ENCODE results near the gene RBM12. TPM values are rescaled to one million over a fixed set of nuclear protein-coding genes. Genes with fewer than 3 reads are reported as not detected.

The RBM12 gene
- total RNA-seq, 1 donor = 62.6 TPM

DNA sequence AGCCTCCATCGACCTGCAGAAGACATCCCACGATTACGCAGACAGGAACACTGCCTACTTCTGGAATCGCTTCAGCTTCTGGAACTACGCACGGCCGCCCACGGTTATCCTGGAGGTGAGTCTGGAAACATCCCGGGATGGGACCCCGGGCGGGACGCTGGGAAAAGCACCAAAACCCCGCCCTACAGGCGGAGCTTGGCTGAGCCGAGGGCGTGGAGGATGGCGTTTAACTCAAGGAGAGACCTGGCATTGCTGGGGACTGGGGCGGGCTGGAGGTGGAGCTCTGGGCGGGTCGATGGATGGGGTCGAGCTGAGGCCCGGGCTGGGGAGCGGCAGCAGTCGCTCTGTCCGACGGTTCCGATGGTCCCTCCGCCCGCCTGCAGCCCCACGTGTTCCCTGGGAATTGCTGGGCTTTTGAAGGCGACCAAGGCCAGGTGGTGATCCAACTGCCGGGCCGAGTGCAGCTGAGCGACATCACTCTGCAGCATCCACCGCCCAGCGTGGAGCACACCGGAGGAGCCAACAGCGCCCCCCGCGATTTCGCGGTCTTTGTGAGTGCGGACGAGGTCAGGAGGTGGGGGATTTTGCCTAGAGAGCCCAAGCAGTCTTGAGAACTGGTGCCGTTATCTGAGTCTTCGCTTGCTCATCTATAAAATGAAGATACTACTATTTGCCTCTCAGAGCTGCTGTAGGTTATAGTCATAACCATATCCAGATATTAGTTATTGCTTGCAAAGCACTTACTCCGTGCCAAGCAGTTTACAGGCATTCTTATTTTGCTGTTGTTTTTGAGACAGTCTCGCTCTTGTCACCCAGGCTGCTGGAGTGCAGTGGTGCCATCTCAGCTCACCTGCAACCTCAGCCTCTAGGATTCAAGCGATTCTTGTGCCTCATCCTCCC, 45.3 kb downstream of the RBM12 start:
- Histone ChIP-seq H2AFZ (ENCODE audit: low read length) (peak overlapping the region; percentile 74), H3K4me2 (ENCODE audit: insufficient read depth, low read length) (peak overlapping the region; percentile 87), H3K27ac (ENCODE audit: low read depth, low read length) (no peak overlapping the region), H3K79me2 (ENCODE audit: insufficient read depth, low read length) (no peaks in the 10 kb centered on the region), H3K9me3 (ENCODE audit: low read depth, low read length) (no peaks in the 10 kb centered on the region), H3K4me1 (ENCODE audit: insufficient read depth, low read length) (peaks cover 23% of the 10 kb centered on the region), H3K27me3 (ENCODE audit: insufficient read depth, low read length) (no peaks in the 10 kb centered on the region), H3K4me3 (ENCODE audit: insufficient read depth, low read length) (peak overlapping the region; percentile 71), H4K20me1 (ENCODE audit: insufficient read depth, low read length) (no peaks in the 10 kb centered on the region), H3K36me3 (ENCODE audit: insufficient read depth, low read length) (peaks cover 8% of the 10 kb centered on the region)
- peak; percentile 95 for DNase-seq (ENCODE audit: insufficient read length, low spot score, missing footprints)
- TF ChIP-seq, protein P1, sequence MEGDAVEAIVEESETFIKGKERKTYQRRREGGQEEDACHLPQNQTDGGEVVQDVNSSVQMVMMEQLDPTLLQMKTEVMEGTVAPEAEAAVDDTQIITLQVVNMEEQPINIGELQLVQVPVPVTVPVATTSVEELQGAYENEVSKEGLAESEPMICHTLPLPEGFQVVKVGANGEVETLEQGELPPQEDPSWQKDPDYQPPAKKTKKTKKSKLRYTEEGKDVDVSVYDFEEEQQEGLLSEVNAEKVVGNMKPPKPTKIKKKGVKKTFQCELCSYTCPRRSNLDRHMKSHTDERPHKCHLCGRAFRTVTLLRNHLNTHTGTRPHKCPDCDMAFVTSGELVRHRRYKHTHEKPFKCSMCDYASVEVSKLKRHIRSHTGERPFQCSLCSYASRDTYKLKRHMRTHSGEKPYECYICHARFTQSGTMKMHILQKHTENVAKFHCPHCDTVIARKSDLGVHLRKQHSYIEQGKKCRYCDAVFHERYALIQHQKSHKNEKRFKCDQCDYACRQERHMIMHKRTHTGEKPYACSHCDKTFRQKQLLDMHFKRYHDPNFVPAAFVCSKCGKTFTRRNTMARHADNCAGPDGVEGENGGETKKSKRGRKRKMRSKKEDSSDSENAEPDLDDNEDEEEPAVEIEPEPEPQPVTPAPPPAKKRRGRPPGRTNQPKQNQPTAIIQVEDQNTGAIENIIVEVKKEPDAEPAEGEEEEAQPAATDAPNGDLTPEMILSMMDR (IDR thresholded peaks at IDR 0.05; ENCODE audit: extremely low read depth, low read depth, low read length) = peak; percentile 37

DNA sequence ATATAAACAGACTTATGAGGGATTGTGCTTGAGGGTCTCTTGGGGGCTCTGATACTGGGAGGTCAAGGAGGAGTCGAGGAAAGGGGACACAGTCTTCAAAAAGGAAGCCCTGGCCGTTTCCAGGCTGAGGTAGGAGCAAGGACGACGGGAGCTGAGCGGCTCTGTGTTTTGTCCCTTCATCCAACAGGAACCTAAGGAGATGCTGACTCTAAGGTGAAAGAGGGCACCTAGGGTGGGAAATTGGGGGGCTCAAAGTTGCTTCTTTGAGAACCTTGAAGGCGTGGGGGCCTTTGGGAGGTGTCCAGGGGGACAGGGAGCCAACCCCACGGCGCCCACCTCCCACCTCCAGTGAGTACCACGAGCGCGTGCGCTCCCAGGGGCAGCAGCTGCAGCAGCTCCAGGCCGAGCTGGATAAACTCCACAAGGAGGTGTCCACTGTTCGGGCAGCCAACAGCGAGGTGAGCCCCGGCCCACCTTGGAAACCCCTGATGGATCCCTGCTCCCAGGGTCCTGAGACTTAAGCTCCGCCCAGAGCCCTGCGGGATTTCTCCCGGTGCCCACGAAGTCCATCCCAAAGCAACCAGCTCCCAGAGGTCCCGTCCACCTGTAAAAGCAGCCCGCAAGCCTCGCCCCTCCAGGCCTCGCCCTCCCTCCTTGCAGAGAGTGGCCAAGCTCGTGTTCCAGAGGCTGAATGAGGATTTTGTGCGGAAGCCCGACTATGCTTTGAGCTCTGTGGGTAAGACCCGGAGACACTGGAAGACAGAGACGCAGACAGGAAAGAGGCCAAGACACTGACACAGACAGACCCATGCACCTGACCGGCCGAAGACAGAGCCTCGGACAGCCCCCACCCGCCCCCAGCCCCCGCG, 46.2 kb downstream of the RBM12 start:
- Histone ChIP-seq H3K9me3 (ENCODE audit: low read depth, low read length) (no peaks in the 10 kb centered on the region), H2AFZ (ENCODE audit: low read length) (peak overlapping the region; percentile 65), H3K27ac (ENCODE audit: low read depth, low read length) (no peak overlapping the region), H3K27me3 (ENCODE audit: insufficient read depth, low read length) (no peaks in the 10 kb centered on the region), H3K4me3 (ENCODE audit: insufficient read depth, low read length) (peak overlapping the region; percentile 71), H3K79me2 (ENCODE audit: insufficient read depth, low read length) (no peaks in the 10 kb centered on the region), H3K4me2 (ENCODE audit: insufficient read depth, low read length) (peak overlapping the region; percentile 87), H3K4me1 (ENCODE audit: insufficient read depth, low read length) (peaks cover 23% of the 10 kb centered on the region), H4K20me1 (ENCODE audit: insufficient read depth, low read length) (no peaks in the 10 kb centered on the region), H3K36me3 (ENCODE audit: insufficient read depth, low read length) (peaks cover 8% of the 10 kb centered on the region)
- peak; percentile 69 for DNase-seq (ENCODE audit: insufficient read length, low spot score, missing footprints)
- TF ChIP-seq, protein P1 (IDR thresholded peaks at IDR 0.05; ENCODE audit: extremely low read depth, low read depth, low read length) = no peak

DNA sequence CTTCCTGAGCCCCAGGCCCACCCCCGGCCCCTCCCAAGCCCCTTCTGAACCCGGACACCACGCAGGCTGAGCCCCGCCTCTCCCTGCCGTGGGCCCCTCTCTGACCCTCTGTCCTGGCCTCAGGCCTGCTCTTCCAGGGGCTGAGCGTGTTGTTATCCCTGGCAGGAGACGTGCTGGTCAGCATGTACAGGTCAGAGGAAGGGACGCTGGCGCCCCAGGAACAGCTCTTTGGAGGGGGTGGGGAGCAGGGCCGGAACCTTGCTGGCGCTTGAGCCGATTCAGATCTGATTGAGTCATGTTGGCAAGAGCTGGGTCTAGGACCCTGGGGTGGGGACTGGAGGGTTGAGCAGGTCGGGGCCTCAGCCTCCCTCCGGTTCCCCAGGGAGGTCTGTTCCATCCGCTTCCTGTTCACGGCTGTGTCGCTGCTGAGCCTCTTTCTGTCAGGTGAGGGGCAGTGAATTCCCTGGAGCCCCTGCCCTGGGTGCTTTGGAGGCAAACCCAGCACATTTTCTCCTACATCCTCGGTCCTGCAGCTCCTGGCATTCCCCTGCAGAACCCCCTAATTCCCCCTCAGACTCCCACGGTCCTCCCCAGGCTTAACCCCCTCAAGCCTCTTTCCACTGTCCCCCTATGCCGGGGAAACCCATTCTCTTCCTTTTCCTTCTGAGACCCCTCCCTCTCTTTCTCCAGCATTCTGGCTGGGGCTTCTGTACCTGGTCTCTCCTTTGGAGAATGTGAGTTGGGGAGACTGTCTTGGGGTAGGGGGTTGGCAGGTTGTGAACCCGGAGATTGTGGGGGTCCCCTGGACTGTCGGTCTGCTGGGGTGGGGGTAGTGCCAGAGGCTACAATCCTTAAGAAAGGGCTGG, 47.1 kb downstream of the RBM12 start:
- H3K4me2 ChIP-seq (ENCODE audit: insufficient read depth, low read length) = peak overlapping the region; percentile 87
- H3K4me3 ChIP-seq (ENCODE audit: insufficient read depth, low read length) = peak overlapping the region; percentile 72
- DNase-seq (ENCODE audit: insufficient read length, low spot score, missing footprints) = peak; percentile 93
- H3K27ac ChIP-seq (ENCODE audit: low read depth, low read length) = peak overlapping the region; percentile 63
- H3K79me2 ChIP-seq (ENCODE audit: insufficient read depth, low read length) = no peaks in the 10 kb centered on the region
- peak overlapping the region; percentile 68 for H2AFZ ChIP-seq (ENCODE audit: low read length)
- no peaks in the 10 kb centered on the region for H3K27me3 ChIP-seq (ENCODE audit: insufficient read depth, low read length)
- H3K36me3 ChIP-seq (ENCODE audit: insufficient read depth, low read length) = peaks cover 8% of the 10 kb centered on the region
- H3K9me3 ChIP-seq (ENCODE audit: low read depth, low read length) = no peaks in the 10 kb centered on the region
- H3K4me1 ChIP-seq (ENCODE audit: insufficient read depth, low read length) = peaks cover 23% of the 10 kb centered on the region
- H4K20me1 ChIP-seq (ENCODE audit: insufficient read depth, low read length) = no peaks in the 10 kb centered on the region
- TF ChIP-seq, protein P1 (IDR thresholded peaks at IDR 0.05; ENCODE audit: extremely low read depth, low read depth, low read length) = peak; percentile 18
